Measurements from ENCODE around the gene ACSL6. TPM values are rescaled to one million over a fixed set of nuclear protein-coding genes. Genes with fewer than 3 reads are reported as not detected.

The ACSL6 gene
- total and polyA plus RNA-seq, 2 donors from 2014 or later: 1.4 to 2.1 TPM

DNA sequence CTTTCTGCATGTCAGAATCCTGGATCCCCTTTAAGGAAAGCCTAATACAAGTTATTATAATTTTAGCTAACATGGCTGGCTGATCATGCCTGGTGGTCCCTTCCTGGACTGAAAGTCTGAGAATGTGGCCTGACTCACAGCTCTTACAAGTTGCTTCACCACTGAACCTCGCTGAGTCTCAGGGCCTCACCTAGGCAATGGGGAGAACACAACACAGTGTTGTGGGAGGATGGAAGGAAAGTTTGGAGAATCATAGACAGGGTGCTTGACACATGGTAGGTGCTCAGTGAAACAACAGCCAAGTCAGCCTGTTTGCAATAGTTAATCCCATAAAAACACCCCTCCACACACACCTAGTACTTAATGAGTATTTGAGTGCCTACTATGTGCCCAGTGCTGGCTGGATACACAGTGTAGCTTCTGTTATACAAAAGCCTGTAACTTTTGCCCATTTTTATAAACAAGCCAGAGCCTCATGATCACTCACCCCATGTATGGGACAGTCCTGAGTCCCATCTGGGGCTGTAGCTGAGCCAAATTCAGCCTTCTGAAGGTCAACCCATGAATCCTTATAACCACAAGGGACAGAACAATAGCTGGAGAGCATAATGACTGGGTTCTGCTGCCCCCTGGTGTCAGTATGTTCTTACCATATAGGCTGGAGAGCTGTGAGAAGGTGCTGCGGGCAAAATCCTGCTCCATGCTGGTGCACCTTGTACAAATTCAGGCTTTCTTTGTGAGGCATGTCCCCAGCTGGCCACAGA, 3.9 kb downstream of the ACSL6 start:
- Histone ChIP-seq H3K4me1 (ENCODE audit: control insufficient read depth in 2 of 3, insufficient read depth in 2 of 3, low read depth in 1 of 3, low read length in 3 of 3) (peaks cover 0 to 5% (median 0%) of the 10 kb centered on the region in 3 donors), H3K36me3 (ENCODE audit: control insufficient read depth in 2 of 3, insufficient read depth in 3 of 3, low read length in 3 of 3) (no peaks in the 10 kb centered on the region), H3K9me3 (ENCODE audit: control insufficient read depth in 2 of 3, insufficient read depth in 1 of 3, low read length in 3 of 3) (no peaks in the 10 kb centered on the region), H3K9ac (ENCODE audit: low read length in 3 of 3) (no peak overlapping the region), H3K27me3 (ENCODE audit: control insufficient read depth, insufficient read depth, low read length) (peaks cover 5% of the 10 kb centered on the region), H3K27ac (ENCODE audit: low read depth in 2 of 2, low read length in 2 of 2) (no peak overlapping the region), H3K4me3 (ENCODE audit: low read length in 3 of 3) (no peak overlapping the region)
- no peak for FAIRE-seq
- intact Hi-C loops (cut with DNase I): loop anchor here (10.0 kb wide), 1 partner anchor 423 kb away; no protein-coding TSS in a partner anchor
- TF ChIP-seq, protein P1, sequence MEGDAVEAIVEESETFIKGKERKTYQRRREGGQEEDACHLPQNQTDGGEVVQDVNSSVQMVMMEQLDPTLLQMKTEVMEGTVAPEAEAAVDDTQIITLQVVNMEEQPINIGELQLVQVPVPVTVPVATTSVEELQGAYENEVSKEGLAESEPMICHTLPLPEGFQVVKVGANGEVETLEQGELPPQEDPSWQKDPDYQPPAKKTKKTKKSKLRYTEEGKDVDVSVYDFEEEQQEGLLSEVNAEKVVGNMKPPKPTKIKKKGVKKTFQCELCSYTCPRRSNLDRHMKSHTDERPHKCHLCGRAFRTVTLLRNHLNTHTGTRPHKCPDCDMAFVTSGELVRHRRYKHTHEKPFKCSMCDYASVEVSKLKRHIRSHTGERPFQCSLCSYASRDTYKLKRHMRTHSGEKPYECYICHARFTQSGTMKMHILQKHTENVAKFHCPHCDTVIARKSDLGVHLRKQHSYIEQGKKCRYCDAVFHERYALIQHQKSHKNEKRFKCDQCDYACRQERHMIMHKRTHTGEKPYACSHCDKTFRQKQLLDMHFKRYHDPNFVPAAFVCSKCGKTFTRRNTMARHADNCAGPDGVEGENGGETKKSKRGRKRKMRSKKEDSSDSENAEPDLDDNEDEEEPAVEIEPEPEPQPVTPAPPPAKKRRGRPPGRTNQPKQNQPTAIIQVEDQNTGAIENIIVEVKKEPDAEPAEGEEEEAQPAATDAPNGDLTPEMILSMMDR (IDR thresholded peaks at IDR 0.05; ENCODE audit: borderline replicate concordance, extremely low read depth, insufficient read depth): peak; percentile 83
- DNase-seq: peak; percentile 72 to 82 (median 75)

DNA sequence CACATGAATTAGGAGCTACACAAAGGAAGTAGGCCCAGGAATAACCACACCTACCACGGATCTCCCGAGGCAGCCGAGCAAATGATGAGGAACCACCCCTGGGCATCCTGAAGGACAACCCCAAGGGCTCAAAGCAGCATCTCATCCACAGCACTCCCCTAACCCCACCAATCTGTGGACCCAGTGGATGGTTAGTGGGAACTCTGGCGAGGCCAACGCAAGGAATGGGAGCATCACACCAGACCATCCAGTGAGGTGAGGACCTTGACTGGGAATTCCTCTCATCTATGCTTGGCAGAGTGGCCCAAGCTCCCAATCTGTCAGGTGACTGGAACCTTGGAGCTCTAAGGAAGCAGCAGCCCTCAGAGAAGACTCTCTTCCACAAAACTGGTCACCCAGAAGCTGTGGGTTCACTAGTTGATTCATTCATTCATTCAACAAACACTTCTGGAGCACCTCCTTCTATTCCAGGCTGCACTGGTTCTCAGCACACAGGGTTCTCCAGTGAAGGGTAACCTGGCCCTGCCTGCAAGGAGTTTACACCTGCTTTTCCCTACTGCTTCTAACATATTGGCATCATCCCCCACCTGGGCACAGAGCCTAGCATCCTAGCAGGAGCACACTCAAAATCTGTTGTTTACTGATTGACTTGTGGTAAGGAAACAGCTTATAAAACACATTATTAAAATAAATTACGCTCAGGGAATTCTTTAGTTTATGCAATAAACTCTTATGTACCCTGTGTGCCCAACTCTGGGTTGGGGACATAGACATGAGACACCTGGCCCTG, 4.9 kb downstream of the ACSL6 start:
- no peak overlapping the region for H3K27ac ChIP-seq (ENCODE audit: low read depth in 2 of 2, low read length in 2 of 2)
- no peak overlapping the region for H3K9ac ChIP-seq (ENCODE audit: low read length in 3 of 3)
- no peak for FAIRE-seq
- H3K4me1 ChIP-seq (ENCODE audit: control insufficient read depth in 2 of 3, insufficient read depth in 2 of 3, low read depth in 1 of 3, low read length in 3 of 3): peaks cover 0 to 5% (median 0%) of the 10 kb centered on the region in 3 donors
- H3K27me3 ChIP-seq (ENCODE audit: control insufficient read depth, insufficient read depth, low read length): peaks cover 2% of the 10 kb centered on the region
- intact Hi-C loops (cut with DNase I): loop anchor here (10.0 kb wide), 1 partner anchor 422 kb away; no protein-coding TSS in a partner anchor
- TF ChIP-seq, protein P1 (IDR thresholded peaks at IDR 0.05; ENCODE audit: borderline replicate concordance, extremely low read depth, insufficient read depth): no peak
- no peaks in the 10 kb centered on the region for H3K36me3 ChIP-seq (ENCODE audit: control insufficient read depth in 2 of 3, insufficient read depth in 3 of 3, low read length in 3 of 3)
- no peaks in the 10 kb centered on the region for H3K9me3 ChIP-seq (ENCODE audit: control insufficient read depth in 2 of 3, insufficient read depth in 1 of 3, low read length in 3 of 3)
- no peak overlapping the region for H3K4me3 ChIP-seq (ENCODE audit: low read length in 3 of 3)
- peak in 1 of 5 donors; percentile 11 for DNase-seq

DNA sequence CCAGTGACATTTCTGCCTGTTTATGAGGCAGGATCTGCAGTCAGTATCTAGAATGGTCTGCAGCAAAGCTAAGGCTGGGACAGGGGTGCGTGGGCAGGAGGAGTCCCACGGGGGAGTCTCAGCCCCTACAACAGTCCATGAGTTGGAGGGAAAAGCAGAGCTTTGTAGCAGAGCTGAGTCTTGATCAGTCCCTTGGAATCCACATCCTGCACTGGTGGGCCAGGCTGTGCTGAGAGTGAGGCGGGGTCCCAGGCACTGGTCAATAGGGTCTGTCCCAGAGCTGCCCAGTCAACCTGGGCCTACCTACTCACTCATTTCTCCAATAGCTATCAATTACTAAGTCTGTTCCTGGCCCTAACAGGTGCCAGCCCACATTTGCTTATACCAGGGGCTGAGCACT, 5.9 kb downstream of the ACSL6 start:
- FAIRE-seq: no peak
- no peak overlapping the region for H3K9ac ChIP-seq (ENCODE audit: low read length in 3 of 3)
- no peak overlapping the region for H3K27ac ChIP-seq (ENCODE audit: low read depth in 2 of 2, low read length in 2 of 2)
- TF ChIP-seq, protein P1 (IDR thresholded peaks at IDR 0.05; ENCODE audit: borderline replicate concordance, extremely low read depth, insufficient read depth): no peak
- intact Hi-C loops (cut with DNase I): loop anchor here (10.0 kb wide), 1 partner anchor 421 kb away; no protein-coding TSS in a partner anchor
- H3K36me3 ChIP-seq (ENCODE audit: control insufficient read depth in 2 of 3, insufficient read depth in 3 of 3, low read length in 3 of 3): no peaks in the 10 kb centered on the region
- H3K27me3 ChIP-seq (ENCODE audit: control insufficient read depth, insufficient read depth, low read length): peaks cover 2% of the 10 kb centered on the region
- H3K9me3 ChIP-seq (ENCODE audit: control insufficient read depth in 2 of 3, insufficient read depth in 1 of 3, low read length in 3 of 3): no peaks in the 10 kb centered on the region
- H3K4me1 ChIP-seq (ENCODE audit: control insufficient read depth in 2 of 3, insufficient read depth in 2 of 3, low read depth in 1 of 3, low read length in 3 of 3): no peaks in the 10 kb centered on the region
- peak in 1 of 5 donors; percentile 35 for DNase-seq
- no peak overlapping the region for H3K4me3 ChIP-seq (ENCODE audit: low read length in 3 of 3)
